Peyer's patch (tissue), 4 donors: ENCODE results near the gene TLL1. TPM values are rescaled to one million over a fixed set of nuclear protein-coding genes. Genes with fewer than 3 reads are reported as not detected.

Experiments used
- DNase-seq, 3 donors: peaks; one replicate each; pipeline ENCODE4 v3.0.0-alpha.2; 2017 to 2019
- H3K27ac ChIP-seq, 4 donors: fragments of 200-600 bp; sonication (generic); one replicate each; pipeline ENCODE4 v1.5.1; 2016 to 2019
- H3K27me3 ChIP-seq, 2 donors: fragments of 200-600 bp; sonication (generic); one replicate each; pipeline ENCODE4 v1.5.1; 2019
- H3K36me3 ChIP-seq, 3 donors: fragments of 200-600 bp; sonication (generic); one replicate each; pipeline ENCODE4 v1.5.1; 2016 to 2019
- H3K4me1 ChIP-seq, 4 donors: fragments of 200-600 bp; sonication (generic); one replicate each; pipeline ENCODE4 v1.5.1; 2016 to 2019
- H3K4me3 ChIP-seq, 4 donors: fragments of 200-600 bp; sonication (generic); 1 replicate in 3 of 4; 2 replicates in 1 of 4; pipeline ENCODE4 v1.5.1; 2016 to 2019; ENCODE audit warnings: mild to moderate bottlenecking in 1 of 4
- H3K9me3 ChIP-seq, 4 donors: fragments of 200-600 bp; sonication (generic); one replicate each; pipeline ENCODE4 v1.5.1; 2016 to 2019; ENCODE audit warnings: mild to moderate bottlenecking in 1 of 4
- CTCF ChIP-seq, 6 experiments: fragments of 450-650 bp in 4 of 6; fragments of 200-600 bp in 2 of 6; sonication (generic) in 1 of 6; IDR thresholded peaks; one replicate each; pipeline ENCODE4 v1.5.1; 2017 to 2019; ENCODE audit warnings: antibody characterized with exemption in 6 of 6, mild to moderate bottlenecking in 3 of 6, moderate library complexity in 1 of 6
- POLR2A ChIP-seq, 2 donors: fragments of 450-650 bp; IDR thresholded peaks; one replicate each; pipeline ENCODE4 v1.5.1; 2017; ENCODE audit warnings: antibody characterized with exemption in 2 of 2, mild to moderate bottlenecking in 2 of 2, moderate library complexity in 2 of 2
- total RNA-seq, 4 donors: library from RNA; depleted of rRNA; stranded (reverse); fragments of >200 nt; gene quantifications; one replicate each; pipeline ENCODE4 v1.1.0, GENCODE V29; 2016

TLL1 gene
- total RNA-seq, 4 donors from 2014 or later = 1.6 to 7.4 (median 5.5) TPM

GRCh38 chr4:166019441-166020220, 146.6 kb downstream of the TLL1 start:
- no peak overlapping the region for H3K4me3 ChIP-seq
- H3K4me1 ChIP-seq = peaks cover 0 to 9% (median 0%) of the 10 kb centered on the region in 4 donors
- no peaks in the 10 kb centered on the region for H3K27me3 ChIP-seq
- no peak for TF ChIP-seq CTCF (IDR thresholded peaks at IDR 0.05)
- no peak for TF ChIP-seq POLR2A (IDR thresholded peaks at IDR 0.05)
- DNase-seq = peak in 1 of 3 donors; percentile 75
- no peaks in the 10 kb centered on the region for H3K9me3 ChIP-seq
- peak overlapping the region in 1 of 4 donors; percentile 36 for H3K27ac ChIP-seq
- H3K36me3 ChIP-seq = no peaks in the 10 kb centered on the region

DNA sequence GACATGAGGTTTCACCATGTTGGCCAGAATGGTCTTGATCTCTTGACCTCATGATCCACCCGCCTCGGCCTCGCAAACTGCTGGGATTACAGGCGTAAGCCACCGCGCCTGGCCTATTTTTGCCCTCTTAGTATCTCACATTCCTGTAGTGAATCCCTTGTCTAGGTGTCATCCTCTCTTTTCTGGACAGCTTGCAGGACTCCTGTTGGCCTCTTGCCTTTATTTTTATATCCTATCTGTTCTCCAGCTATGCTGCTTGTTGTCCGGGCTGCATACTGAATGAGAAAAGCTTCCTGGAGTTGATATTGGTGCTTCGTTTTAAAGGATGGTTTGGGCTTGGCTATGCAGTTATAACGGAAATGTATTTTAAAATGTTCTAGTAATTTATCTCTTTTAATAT, 148.6 kb downstream of the TLL1 start:
- no peak overlapping the region for H3K27ac ChIP-seq
- DNase-seq = no peak
- H3K27me3 ChIP-seq = no peaks in the 10 kb centered on the region
- no peaks in the 10 kb centered on the region for H3K36me3 ChIP-seq
- peaks cover 0 to 9% (median 0%) of the 10 kb centered on the region in 4 donors for H3K4me1 ChIP-seq
- TF ChIP-seq CTCF (IDR thresholded peaks at IDR 0.05) (no peak), POLR2A (IDR thresholded peaks at IDR 0.05) (no peak)
- no peak overlapping the region for H3K4me3 ChIP-seq
- no peaks in the 10 kb centered on the region for H3K9me3 ChIP-seq

DNA sequence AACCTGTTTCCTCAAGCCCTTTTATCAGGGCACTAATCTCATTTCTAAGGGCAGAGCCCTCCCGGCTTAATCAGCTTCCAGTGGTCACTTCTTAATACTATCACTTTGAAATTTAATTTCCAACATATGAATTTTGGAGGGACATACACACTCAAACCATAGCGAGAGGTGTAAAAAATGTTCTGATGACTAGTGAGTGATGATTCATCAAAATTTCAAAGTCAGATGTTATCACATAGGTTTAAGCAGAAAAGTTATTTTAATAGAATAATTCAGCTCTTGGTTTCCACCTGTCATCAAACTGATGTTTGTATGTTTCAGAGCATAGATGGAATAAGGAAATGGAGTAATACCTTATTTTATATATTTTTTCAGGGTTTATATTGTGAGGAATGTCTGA, 161.9 kb downstream of the TLL1 start:
- no peaks in the 10 kb centered on the region for H3K4me1 ChIP-seq
- no peaks in the 10 kb centered on the region for H3K9me3 ChIP-seq
- no peak overlapping the region for H3K4me3 ChIP-seq
- TF ChIP-seq POLR2A (IDR thresholded peaks at IDR 0.05) = no peak
- no peak for TF ChIP-seq CTCF (IDR thresholded peaks at IDR 0.05)
- no peaks in the 10 kb centered on the region for H3K27me3 ChIP-seq
- no peak overlapping the region for H3K27ac ChIP-seq
- no peak for DNase-seq
- H3K36me3 ChIP-seq = no peaks in the 10 kb centered on the region

- DNase-seq = no peak
- no peak for TF ChIP-seq POLR2A (IDR thresholded peaks at IDR 0.05)
- TF ChIP-seq CTCF (IDR thresholded peaks at IDR 0.05) = no peak
- Histone ChIP-seq H3K9me3 (no peaks in the 10 kb centered on the region), H3K36me3 (no peaks in the 10 kb centered on the region), H3K27ac (peak overlapping the region in 1 of 4 donors; percentile 19), H3K4me1 (peaks cover 0 to 7% (median 0%) of the 10 kb centered on the region in 4 donors), H3K27me3 (no peaks in the 10 kb centered on the region), H3K4me3 (no peak overlapping the region)
Observed at GRCh38 chr4:166039822-166040221, 166.8 kb downstream of the TLL1 start.

DNA sequence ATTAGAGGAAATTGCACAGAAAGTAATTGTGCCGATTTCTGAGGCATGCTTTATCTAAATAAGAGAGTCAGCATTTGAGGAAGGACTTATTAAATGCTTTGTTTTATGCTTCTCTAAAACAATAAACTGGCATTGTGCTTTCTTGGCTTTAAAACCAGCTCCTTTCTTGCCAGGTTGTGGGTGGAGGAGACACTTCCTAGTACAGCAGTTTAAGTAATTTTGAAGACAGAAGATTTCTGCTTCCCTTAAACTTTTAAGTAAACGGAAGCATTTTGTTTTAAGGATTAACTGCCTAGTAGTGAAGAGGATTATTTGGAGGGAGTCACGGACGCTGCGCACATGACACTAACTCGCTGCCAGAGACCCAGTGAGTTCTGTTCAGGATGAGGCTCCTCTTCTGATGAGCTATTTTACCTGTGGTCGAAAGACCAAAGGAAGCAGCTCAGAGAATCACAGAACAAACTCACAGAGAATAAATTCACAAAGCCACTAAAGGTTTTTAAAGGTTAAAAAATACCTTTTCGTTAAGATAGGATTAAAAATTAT, 169.5 kb downstream of the TLL1 start:
- Histone ChIP-seq H3K36me3 (no peaks in the 10 kb centered on the region), H3K4me1 (peaks cover 0 to 7% (median 0%) of the 10 kb centered on the region in 4 donors), H3K4me3 (no peak overlapping the region), H3K9me3 (no peaks in the 10 kb centered on the region), H3K27ac (no peak overlapping the region), H3K27me3 (no peaks in the 10 kb centered on the region)
- TF ChIP-seq POLR2A (IDR thresholded peaks at IDR 0.05) (no peak), CTCF (IDR thresholded peaks at IDR 0.05) (no peak)
- DNase-seq = no peak
